Posterior vena cava (tissue), 2 donors: Measurements from ENCODE around the gene KIF5A. TPM values are rescaled to one million over a fixed set of nuclear protein-coding genes. Genes with fewer than 3 reads are reported as not detected.

Experiments used
- DNase-seq: peaks from one replicate; pipeline ENCODE4 v3.0.0-alpha.2; 2020; ENCODE audit warnings: low spot score
- intact Hi-C, 2 donors: fragments of 100-400 bp; cut with DNase I; formaldehyde crosslinking; loops; one replicate each; pipeline versions ENCODE4 v1.14.1 to v1.14.2; 2022 to 2023
- total RNA-seq, 2 donors: library from RNA; stranded (reverse); fragmentation: NEBNext Ultra II Directional; extraction: Animal tissue kit (Norgen Biotek cat#: 25700); gene quantifications; one replicate each; pipeline ENCODE4 v1.2.1, GENCODE V29; 2021
- donor health status: DM: yes; HTN: yes; CAD: no.
- donor health status: DM: yes; HTN: yes; CAD: no.

KIF5A gene
- total RNA-seq, 2 donors from 2014 or later = 0.10 to 0.14 TPM

DNA sequence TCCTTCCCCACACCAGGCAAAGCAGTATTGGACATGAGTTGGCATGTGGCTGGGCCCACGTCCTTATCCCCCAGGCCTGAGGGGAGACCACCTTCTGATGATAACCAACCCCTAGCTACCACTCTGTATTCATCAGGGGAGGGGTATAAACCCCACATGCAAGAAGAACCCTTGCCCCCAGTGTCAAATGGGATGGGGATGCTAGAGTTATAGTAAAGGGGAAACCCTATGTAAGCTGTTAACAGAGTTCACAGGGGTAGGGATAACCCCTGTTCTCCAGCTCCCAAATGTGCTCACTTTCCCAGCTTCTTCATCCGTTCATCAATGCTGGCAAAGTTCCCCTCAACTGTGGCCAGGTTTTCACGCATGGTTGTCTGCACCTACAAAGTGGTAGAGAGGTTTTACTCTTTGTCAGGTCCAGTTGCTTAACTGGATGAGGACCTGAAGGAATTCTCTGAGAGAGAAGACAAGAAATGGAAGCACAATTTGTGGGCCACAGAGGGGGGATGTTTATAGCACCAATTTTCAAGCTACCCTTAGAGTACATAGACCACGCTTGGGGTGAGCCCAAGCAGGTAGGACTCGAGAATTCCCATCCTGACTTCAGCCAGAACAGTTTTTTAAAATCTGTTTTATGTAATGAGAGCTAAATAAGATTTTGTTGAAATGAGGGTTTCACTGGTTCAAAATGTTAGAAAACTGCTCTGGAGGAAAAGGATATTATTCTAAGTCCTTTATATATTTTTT lies 19.3 kb upstream of the KIF5A start:
- peak; percentile 18 for DNase-seq
- intact Hi-C loops = no loop called here

- intact Hi-C loops = no loop called here
Observed at GRCh38 chr12:57531836-57532235, 18.0 kb upstream of the KIF5A start.

GRCh38 chr12:57533108-57533507 lies 16.7 kb upstream of the KIF5A start:
- no peak for DNase-seq
- intact Hi-C loops = no loop called here

More at GRCh38 chr12:57531836-57532235, 18.0 kb upstream of the KIF5A start:
- peak; percentile 8 for DNase-seq

DNA sequence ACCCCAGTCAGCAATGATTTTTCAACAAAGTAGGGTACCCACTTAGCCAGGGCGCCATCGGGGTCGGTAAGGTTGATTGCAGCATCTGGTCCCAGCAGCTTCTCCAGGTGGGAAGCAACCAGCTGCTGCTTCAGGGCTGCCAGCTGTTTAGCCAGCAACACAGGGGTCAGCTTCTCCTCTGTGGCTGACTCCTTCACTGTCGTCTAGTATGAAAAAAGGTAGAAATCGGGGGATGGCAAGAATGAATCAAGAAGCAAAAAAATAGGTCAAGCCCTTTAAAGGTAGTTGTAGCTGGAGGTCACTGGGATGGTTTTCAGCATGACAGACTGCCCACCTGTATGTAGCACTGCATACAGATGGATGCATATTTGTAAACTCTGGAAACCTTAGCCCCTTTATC lies 15.6 kb upstream of the KIF5A start:
- peak; percentile 36 for DNase-seq

DNA sequence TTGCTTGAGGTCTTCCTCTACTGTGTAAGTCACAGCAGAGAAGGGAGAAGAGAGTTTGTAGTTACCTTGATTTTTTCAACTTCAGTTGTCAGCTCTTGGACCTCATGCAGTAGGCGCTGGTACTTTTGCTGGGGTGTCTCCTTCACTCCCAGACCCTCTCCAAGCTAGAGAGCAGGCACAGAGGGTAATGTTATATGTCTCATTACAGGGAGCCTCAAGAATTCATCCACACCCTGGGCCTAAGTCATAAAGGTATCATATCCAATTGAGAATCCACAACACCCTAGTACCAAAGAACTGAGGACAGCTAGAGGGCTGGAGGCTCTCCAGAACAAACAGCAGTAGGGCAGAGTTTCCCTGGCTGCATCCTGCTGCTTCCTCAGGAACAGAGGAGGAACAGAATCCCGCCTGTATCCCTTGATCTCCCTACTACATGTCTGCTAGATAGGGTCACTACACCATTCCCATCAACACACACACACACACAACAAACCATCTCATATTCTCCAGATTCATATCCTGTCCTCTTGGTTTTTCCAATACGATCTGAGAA lies 14.8 kb upstream of the KIF5A start:
- intact Hi-C loops = no loop called here

More for the DNA sequence above, 15.6 kb upstream of the KIF5A start:
- intact Hi-C loops = no loop called here

DNA sequence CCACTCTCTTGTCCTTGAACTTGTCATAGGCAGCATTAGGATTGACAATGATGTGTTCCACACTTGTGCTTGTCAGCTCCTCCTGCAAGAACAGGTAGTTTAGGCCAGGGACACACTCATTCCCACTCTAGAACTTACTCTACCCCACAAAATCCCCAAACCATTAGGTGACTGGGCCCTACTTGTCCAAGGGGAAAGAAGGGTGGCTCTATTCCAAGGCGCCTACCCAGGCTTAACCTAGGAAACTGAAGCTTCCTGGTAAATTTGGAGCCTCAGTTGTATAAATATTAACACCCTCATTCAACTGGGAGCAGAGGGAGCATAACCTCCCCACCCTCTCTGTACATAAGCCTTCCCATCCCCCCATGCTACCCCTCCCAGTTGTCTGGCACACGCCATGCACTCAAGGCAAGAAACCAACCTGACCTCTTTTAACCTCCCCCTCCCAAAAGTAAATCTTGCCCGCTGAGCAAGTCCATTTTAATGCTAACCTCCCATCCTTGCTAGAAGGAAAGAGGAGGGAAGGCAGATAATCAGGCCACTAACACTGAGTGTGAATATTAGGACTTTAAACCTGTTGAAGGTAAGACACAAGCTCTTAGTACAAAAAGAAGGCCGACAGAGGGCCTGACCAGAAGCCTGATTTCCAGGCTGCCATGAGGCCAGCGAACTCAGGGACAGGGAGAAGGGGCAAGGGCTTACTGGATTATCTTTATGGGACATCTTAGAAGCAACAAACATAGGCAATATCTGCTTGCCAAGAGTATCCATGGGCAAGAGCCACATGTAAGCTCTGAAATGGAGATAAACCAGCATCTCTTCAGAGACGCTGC lies 13.9 kb upstream of the KIF5A start:
- DNase-seq = no peak
- intact Hi-C loops = no loop called here

More for the DNA sequence above, 14.8 kb upstream of the KIF5A start:
- no peak for DNase-seq

- intact Hi-C loops = no loop called here
- no peak for DNase-seq
Observed at GRCh38 chr12:57536597-57536942, 13.3 kb upstream of the KIF5A start.

DNA sequence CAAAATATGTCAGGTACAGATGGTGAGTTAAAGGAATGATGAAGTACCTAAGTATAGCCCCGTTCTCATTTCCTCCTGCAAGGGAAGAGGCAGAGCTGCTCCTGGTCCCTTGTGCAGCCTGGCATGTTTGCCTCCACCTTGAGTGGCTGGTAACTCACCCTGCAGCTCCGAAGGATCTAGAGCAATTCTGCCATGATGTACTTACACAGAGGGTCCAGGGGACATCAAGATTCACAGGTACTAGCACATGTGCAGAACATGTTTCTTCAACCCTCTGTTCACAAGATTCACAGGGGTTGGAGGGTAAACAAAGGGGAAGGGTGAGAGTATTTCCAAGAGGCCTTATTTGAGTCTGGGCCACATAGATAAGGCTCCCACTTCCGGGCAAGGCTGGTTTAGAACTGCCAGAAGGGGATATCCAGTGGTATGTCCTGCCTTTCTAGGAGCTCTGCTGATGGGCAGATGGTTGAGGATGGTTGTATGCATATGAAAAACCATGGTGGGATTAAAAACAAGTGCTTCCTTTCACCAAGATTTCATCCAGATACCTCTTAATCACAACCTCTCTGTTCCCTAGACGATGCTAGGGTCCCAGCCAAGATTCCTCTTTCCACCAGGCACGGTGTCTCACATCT lies 10.6 kb upstream of the KIF5A start:
- no peak for DNase-seq
- intact Hi-C loops = no loop called here

DNA sequence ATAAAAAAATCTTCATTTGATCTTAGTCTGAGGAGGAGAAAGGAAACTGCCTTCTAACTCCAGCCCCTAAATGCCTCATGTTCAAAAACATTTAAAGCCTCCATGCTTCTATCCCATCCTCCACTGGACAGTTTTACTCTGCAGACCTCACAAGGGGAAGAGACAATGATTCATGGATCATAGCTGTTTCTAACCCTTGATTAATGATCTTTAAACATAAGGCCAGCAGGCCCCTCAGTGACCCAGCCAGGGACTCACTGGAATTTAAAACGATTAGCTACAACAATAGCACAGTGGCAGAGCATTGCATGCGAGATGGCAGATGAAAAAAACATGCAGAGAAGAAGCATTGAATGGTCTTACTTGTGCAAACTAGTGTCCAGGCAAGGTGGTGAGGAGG lies 8.8 kb upstream of the KIF5A start:
- DNase-seq = no peak
- intact Hi-C loops = no loop called here

DNA sequence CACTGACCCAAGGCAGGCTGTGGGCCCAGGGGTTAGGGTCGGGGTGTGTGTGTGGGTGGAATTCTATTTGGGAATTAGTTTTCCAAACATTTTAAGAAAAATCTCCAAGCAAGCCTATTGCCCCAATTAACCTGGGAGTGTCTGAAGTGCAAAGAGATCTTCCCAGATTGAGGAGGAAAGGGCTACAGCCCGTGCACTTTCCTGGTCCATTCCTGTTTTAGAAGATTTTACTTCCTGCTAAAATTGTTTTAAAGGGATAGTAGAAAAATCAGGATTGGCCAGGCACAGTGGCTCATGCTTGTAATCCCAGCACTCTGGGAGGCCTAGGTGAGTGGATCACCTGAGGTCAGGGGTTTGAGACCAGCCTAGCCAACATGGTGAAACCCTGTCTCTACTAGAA lies 8.1 kb upstream of the KIF5A start:
- DNase-seq = no peak
- intact Hi-C loops = no loop called here

- intact Hi-C loops = no loop called here
- peak; percentile 40 for DNase-seq
Observed at GRCh38 chr12:57543581-57543980, 6.3 kb upstream of the KIF5A start.

DNA sequence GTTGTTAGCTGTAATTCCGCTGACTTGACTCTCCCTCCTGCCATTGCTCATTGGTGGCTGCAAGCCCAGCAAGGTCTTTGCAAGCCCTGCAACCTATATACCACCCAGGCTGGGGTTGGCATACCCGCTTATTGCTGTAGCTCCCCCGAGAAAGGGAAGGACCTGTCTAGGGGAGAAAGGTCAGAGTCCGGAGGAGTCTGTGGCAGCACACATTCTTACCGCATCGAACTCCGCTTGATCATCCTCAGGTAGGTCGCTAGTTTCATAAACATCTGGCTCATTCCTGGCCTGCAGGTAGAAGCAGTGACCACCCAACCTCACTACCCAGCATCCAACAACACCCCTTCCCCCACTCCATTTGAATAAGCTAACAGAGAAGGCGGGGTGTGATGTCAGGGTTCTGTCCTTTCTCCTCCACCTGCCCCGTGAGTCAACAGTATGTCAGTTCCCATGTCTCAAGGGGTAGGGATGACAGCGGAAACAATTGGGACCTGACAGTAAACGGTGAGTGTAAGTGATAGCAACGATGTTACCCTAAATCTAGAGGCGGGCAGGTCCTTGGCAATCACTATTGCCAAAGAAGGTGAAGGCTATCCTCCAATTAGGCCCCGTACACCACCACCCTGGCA lies 3.9 kb upstream of the KIF5A start:
- DNase-seq = peak; percentile 64
- intact Hi-C loops = no loop called here

DNA sequence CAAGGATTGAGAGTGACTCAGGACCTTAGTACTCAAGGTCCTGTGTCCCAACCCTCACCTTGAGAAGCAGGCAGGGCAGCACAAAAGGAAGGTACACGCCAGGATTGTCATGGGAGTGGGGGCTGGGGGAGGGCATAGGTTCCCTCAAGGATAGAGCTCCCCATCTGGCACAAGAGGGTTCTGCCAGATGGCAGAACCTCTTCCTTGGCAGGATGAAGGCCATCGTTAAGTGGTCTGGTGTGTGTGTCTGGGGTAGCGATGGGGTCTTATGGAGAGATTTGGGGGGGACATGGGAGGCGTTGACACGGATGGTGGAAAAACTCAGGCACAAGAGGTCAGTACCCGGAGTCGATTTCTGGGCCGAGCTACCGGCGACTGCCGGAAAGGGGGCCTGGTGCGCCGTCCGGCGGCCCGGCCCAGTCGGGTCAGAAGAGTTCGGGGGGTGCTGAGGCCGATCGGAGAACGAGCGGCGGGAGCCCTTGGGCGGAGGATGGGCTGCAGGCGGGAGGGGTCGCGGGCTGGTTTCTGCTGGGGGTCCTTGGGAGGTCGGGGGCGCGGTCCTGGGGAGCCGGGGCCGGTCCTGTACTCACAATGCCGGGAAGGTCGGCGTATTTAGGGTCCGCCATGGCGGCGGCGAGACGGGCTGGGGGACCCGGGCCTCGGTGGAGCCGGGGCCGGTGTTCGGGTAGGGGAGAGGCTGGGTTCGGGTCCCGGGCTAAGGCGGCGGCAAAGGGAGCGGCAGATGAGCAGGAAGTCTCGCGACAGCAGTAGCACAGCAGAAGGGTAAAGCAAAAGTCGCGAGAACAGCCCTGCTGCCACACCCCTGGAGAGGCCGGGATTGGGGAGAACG lies 3.2 kb upstream of the KIF5A start, which contains the start of gene DCTN2:
Gene DCTN2 (minus strand): TSS at position 755 of the 850 bp plus-strand sequence. CDS start 129 bp downstream, at position 626.
- peak; percentile 98 for DNase-seq
- intact Hi-C loops = no loop called here

DNA sequence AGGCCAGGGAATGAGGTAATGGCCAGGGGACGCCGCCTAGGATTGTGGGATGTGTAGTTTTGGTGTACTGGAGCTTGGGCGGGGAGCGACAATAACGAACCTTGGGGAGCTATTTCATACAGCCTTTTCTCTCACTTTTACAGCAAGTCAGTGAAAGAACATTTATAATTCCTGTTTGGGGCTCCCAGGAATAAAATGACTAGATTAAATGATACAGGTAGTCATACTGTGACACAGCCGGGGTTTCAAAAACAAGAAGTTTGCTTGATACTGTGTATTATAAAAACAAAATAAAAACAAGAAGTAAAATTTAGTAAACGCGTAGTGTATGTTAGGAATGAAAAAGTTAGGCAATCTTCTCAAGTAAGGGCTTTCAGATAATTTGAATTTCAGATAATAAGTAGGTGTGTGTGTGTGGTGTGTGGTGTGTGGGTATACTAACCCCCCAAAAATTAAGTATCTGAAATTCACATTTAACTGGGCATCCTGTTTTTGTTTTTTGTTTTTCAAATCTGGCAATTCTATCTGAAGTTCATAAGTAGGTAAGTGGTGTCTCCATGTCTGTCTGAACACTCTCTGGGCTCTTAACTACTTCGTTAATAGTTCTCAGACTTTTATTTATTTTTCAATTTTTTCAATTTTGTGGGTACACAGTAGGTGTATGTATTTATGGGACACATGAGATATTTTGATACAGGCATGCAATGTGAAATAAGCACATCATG lies 2.4 kb upstream of the KIF5A start:
- no peak for DNase-seq
- intact Hi-C loops = no loop called here

- DNase-seq = no peak
- intact Hi-C loops = no loop called here
Observed at GRCh38 chr12:57548013-57548315, 1.9 kb upstream of the KIF5A start.

- intact Hi-C loops = no loop called here
- peak; percentile 40 for DNase-seq
Observed at GRCh38 chr12:57548488-57548887, 1.4 kb upstream of the KIF5A start.

- DNase-seq = peak; percentile 75
- intact Hi-C loops = no loop called here
Observed at GRCh38 chr12:57549203-57549908, 488 bp upstream of the KIF5A start.
